Adrenal gland (tissue), 12 donors: ENCODE data around the gene ACAD8. TPM values are rescaled to one million over a fixed set of nuclear protein-coding genes. Genes with fewer than 3 reads are reported as not detected.

ENCODE experiments used
- DNase-seq, 7 donors: peaks; one replicate each; pipeline ENCODE4 v3.0.0-alpha.2; 2019 to 2020
- H3K27ac ChIP-seq, 5 donors: fragments of 200-600 bp; sonication (generic) in 4 of 5; 1 replicate in 3 of 5; 2 replicates in 2 of 5; pipeline versions ENCODE4 v1.5.1 to v1.8.0; 2016 to 2020; ENCODE audit warnings: mild to moderate bottlenecking in 1 of 5
- H3K27me3 ChIP-seq: fragments of 200-600 bp; 2 replicates; pipeline ENCODE4 v1.8.0; 2021
- H3K36me3 ChIP-seq, 2 donors: fragments of 200-600 bp; replicated peaks in 1 of 2; 1 replicate in 1 of 2; 2 replicates in 1 of 2; pipeline versions ENCODE4 v1.5.1 to v1.8.0; 2018 to 2022
- H3K4me1 ChIP-seq, 2 donors: fragments of 200-600 bp; replicated peaks in 1 of 2; 1 replicate in 1 of 2; 2 replicates in 1 of 2; pipeline versions ENCODE4 v1.5.1 to v1.8.0; 2018 to 2021
- H3K4me3 ChIP-seq, 4 donors: fragments of 200-600 bp; sonication (generic) in 3 of 4; one replicate each; pipeline ENCODE4 v1.5.1; 2016 to 2018
- H3K9me3 ChIP-seq, 3 donors: fragments of 200-600 bp; sonication (generic) in 1 of 3; replicated peaks in 1 of 3; 1 replicate in 2 of 3; 2 replicates in 1 of 3; pipeline versions ENCODE4 v1.5.1 to v1.8.0; 2016 to 2021
- CTCF ChIP-seq, 6 experiments: fragments of 450-650 bp in 4 of 6; fragments of 200-600 bp in 2 of 6; sonication (generic) in 1 of 6; IDR thresholded peaks; 1 replicate in 5 of 6; 2 replicates in 1 of 6; pipeline versions ENCODE4 v1.5.1 to v1.8.0; 2016 to 2021; ENCODE audit warnings: antibody characterized with exemption in 6 of 6, mild to moderate bottlenecking in 2 of 6, moderate library complexity in 1 of 6
- POLR2A ChIP-seq, 2 donors: fragments of 450-650 bp; IDR thresholded peaks; one replicate each; pipeline ENCODE4 v1.6.1; 2017; ENCODE audit warnings: antibody characterized with exemption in 2 of 2, mild to moderate bottlenecking in 2 of 2, moderate library complexity in 1 of 2
- WGBS, 4 donors: extraction: QIAGEN DNeasy Blood & Tissue Kit in 2 of 4; methylation state at CpG; one replicate each; pipeline versions ENCODE4 v1.1.5 to v1.1.7; 2013 to 2017; 5-methylcytosine and 5-hydroxymethylcytosine counted together
- intact Hi-C, 2 donors: fragments of 100-400 bp; cut with DNase I; formaldehyde crosslinking; loops; one replicate each; pipeline versions ENCODE4 v1.14.1 to v1.15.0; 2022 to 2023
- polyA plus RNA-seq, 3 donors: library from polyadenylated mRNA; stranded (reverse); fragments of 200-250 nt in 2 of 3; fragments of 350-450 nt in 1 of 3; fragmentation: Illumina TruSeq in 1 of 3; extraction: RNeasy Lipid Tissue Mini Kit (QIAGEN cat#74804) in 1 of 3; gene quantifications; one replicate each; pipeline ENCODE4 v1.2.3, GENCODE V29; 2013 to 2014
- total RNA-seq, 9 donors: library from RNA; depleted of rRNA in 4 of 9; stranded (reverse); fragments of >200 nt in 4 of 9; fragments of 120-200 nt in 1 of 9; fragmentation: NEBNext Ultra II Directional in 1 of 9; extraction: Animal tissue kit (Norgen Biotek cat#: 25700) in 1 of 9; gene quantifications; one replicate each; pipeline versions ENCODE4 v1.1.0 to v1.2.4, GENCODE V29; 2013 to 2023
- donor health status: healthy with polysubstance abuse.
- donor health status: Bipolar disorder and iron deficiency.
- donor health status: DM: yes; HTN: yes; CAD: no.
- donor health status: DM: no; HTN: no; CAD: no.
- donor health status: DM: no; HTN: no; CAD: no.
- donor health status: DM: yes; HTN: yes; CAD: no.

Gene ACAD8
- total and polyA plus RNA-seq, 12 donors = 22.4 to 45.0 (median 35.0) TPM

DNA sequence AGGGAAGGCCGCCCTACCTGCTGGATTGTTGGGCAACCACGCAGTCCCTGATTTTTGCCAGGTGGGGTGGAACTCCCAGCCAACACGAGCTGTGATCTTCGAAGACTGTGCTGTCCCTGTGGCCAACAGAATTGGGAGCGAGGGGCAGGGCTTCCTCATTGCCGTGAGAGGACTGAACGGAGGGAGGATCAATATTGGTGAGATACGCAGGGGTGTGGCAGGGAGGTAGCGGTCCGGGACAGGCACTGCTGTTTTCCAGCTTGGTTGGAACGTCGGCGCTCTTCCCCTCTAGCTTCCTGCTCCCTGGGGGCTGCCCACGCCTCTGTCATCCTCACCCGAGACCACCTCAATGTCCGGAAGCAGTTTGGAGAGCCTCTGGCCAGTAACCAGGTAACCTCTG, 7.6 kb downstream of the ACAD8 start:
- intact Hi-C loops = no loop called here
- H3K27ac ChIP-seq = no peak overlapping the region
- H3K9me3 ChIP-seq = no peaks in the 10 kb centered on the region
- H3K27me3 ChIP-seq = no peaks in the 10 kb centered on the region
- no peaks in the 10 kb centered on the region for H3K4me1 ChIP-seq
- 91 to 96% (median 93%) methylated on average over 16 of the region's 16 CpGs for WGBS, 4 donors
- TF ChIP-seq CTCF (IDR thresholded peaks at IDR 0.05) (no peak), POLR2A (IDR thresholded peaks at IDR 0.05) (no peak)
- peaks cover 0 to 59% of the 10 kb centered on the region in 2 donors for H3K36me3 ChIP-seq
- H3K4me3 ChIP-seq = no peak overlapping the region
- no peak for DNase-seq

DNA sequence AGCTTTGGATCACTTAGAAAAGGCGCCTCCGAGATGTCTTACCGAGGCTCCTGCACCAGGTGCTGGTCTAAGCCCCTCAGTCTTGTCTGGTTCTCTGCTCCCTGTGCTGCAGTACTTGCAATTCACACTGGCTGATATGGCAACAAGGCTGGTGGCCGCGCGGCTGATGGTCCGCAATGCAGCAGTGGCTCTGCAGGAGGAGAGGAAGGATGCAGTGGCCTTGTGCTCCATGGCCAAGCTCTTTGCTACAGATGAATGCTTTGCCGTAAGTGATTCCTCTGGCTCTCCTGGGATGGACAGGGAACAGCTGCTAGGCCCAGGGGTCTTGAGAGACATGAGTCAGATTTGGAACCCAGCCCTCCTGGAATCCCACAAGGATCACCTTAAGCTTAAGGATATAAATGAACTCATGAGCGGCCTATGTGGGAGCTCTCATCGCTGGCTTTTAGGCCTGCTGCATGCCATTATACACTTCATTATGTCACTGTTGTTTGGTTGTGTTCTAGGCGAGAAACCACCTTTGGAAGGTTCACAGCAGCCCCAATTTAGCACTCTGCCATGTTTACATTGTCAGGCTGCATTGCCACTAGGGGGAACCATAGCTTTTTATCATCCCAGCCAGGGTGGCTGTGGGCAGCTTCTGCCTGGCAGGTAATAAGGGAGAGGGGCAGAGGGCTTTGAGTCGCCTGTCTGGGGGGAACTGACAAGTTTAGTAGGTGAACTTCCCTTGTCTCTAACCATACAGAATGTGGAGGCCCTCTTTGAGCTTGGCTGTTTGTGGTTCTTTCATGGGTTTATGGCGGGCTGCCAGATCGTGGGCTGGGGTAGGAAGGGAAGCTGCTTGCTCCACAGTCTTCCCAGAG, 8.5 kb downstream of the ACAD8 start:
- intact Hi-C loops = no loop called here
- WGBS, 4 donors = 91 to 95% (median 91%) methylated on average over 10 to 14 of the region's 14 CpGs
- Histone ChIP-seq H3K4me3 (no peak overlapping the region), H3K36me3 (peaks cover 0 to 59% of the 10 kb centered on the region in 2 donors), H3K27me3 (no peaks in the 10 kb centered on the region), H3K27ac (no peak overlapping the region), H3K4me1 (no peaks in the 10 kb centered on the region), H3K9me3 (no peaks in the 10 kb centered on the region)
- no peak for DNase-seq
- no peak for TF ChIP-seq POLR2A (IDR thresholded peaks at IDR 0.05)
- TF ChIP-seq CTCF (IDR thresholded peaks at IDR 0.05) = peak in 3 of 6 experiments; percentile 21 to 36 (median 33)

DNA sequence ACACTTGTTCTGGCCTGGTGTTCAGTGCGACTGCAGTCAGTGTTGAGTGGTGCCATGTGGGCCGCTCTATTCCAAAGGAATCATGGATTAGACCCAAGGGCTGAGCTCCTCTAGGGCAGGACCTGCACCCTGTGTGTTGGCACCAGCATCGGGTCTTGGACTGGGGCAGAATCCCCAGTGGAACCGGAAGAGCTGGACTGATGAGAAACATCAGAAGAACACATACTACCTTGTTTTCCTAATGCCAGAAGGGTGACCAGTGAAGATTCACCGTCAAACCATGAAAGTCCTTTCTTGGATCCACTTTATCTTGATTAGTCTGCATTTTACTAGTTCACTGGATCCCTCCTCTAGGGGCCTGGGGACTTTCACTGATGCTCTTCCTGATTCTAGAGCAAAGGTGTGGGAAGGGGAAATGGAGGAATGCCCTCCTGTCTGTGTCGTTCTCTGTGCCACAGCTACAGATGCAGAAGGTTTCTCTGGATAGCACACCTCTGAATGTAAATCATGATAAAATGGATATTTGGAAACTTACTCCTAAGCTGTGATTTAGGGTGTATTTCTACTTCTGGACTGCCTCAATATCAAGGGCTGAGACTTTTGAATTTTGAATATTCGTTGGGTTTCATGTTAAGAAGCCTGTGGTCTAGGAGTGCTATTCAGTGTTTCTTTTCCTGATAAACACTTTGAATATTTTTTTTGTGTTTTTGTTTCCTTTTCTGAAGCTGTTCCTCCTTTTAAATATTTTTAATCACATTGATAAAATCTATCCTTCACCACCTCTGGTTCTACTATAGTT, 11.8 kb downstream of the ACAD8 start:
- no peak overlapping the region for H3K4me3 ChIP-seq
- H3K27me3 ChIP-seq = no peaks in the 10 kb centered on the region
- H3K27ac ChIP-seq = no peak overlapping the region
- no peaks in the 10 kb centered on the region for H3K9me3 ChIP-seq
- DNase-seq = no peak
- intact Hi-C loops = no loop called here
- TF ChIP-seq POLR2A (IDR thresholded peaks at IDR 0.05) (no peak), CTCF (IDR thresholded peaks at IDR 0.05) (no peak)
- WGBS, 4 donors = 93 to 95% (median 94%) methylated on average over 7 of the region's 7 CpGs
- H3K36me3 ChIP-seq = peaks cover 0 to 35% of the 10 kb centered on the region in 2 donors
- no peaks in the 10 kb centered on the region for H3K4me1 ChIP-seq

GRCh38 chr11:134266440-134266839, 13.1 kb downstream of the ACAD8 start:
- DNase-seq = no peak
- intact Hi-C loops = no loop called here
- no peak for TF ChIP-seq POLR2A (IDR thresholded peaks at IDR 0.05)
- no peak for TF ChIP-seq CTCF (IDR thresholded peaks at IDR 0.05)
- Histone ChIP-seq H3K9me3 (no peaks in the 10 kb centered on the region), H3K27ac (no peak overlapping the region), H3K36me3 (peaks cover 0 to 22% of the 10 kb centered on the region in 2 donors), H3K27me3 (peaks cover 2% of the 10 kb centered on the region), H3K4me3 (no peak overlapping the region), H3K4me1 (no peaks in the 10 kb centered on the region)
- WGBS, 4 donors = 82 to 87% (median 83%) methylated on average over 5 of the region's 5 CpGs
